Mesendoderm (in vitro differentiated cells): Measurements from ENCODE around the gene PIEZO2.

ENCODE experiments used
- DNase-seq: peaks from one replicate; pipeline ENCODE4 v3.0.0; 2013
- H2AK5ac ChIP-seq: 2 replicates; pipeline ENCODE4 v1.6.1; 2013; ENCODE audit warnings: low read length, inconsistent platforms
- H2BK120ac ChIP-seq: 2 replicates; pipeline ENCODE4 v1.6.1; 2013; ENCODE audit warnings: low read depth, mild to moderate bottlenecking, low read length, moderate library complexity, mixed read lengths
- H2BK15ac ChIP-seq: replicated peaks from 2 replicates; pipeline ENCODE4 v1.6.1; 2013; ENCODE audit warnings: low read depth, mild to moderate bottlenecking, moderate library complexity
- H2BK5ac ChIP-seq: 2 replicates; pipeline ENCODE4 v1.6.1; 2013; ENCODE audit warnings: low read length, inconsistent platforms
- H3K18ac ChIP-seq: 2 replicates; pipeline ENCODE4 v1.6.1; 2013; ENCODE audit warnings: mild to moderate bottlenecking, low read length, mixed read lengths
- H3K23ac ChIP-seq: one replicate; pipeline ENCODE4 v1.6.1; 2013; ENCODE audit warnings: low read length
- H3K27ac ChIP-seq: 2 replicates; pipeline ENCODE4 v1.5.1; 2013; ENCODE audit warnings: low read depth, mild to moderate bottlenecking, inconsistent platforms, low read length, moderate library complexity
- H3K27me3 ChIP-seq: 2 replicates; pipeline ENCODE4 v1.6.1; 2013; ENCODE audit warnings: low read length, control low read depth, mild to moderate bottlenecking, inconsistent platforms; ENCODE audit not compliant: insufficient read depth, poor library complexity
- H3K36me3 ChIP-seq: 2 replicates; pipeline ENCODE4 v1.6.1; 2013; ENCODE audit warnings: low read length, inconsistent platforms; ENCODE audit not compliant: control insufficient read depth, insufficient read depth
- H3K4ac ChIP-seq: one replicate; pipeline ENCODE4 v1.6.1; 2013; ENCODE audit warnings: low read depth, mild to moderate bottlenecking, low read length, moderate library complexity
- H3K4me1 ChIP-seq: 2 replicates; pipeline ENCODE4 v1.6.1; 2013; ENCODE audit warnings: low read depth, low read length, inconsistent platforms; ENCODE audit not compliant: control insufficient read depth
- H3K4me2 ChIP-seq: 2 replicates; pipeline ENCODE4 v1.6.1; 2013; ENCODE audit warnings: low read length
- H3K4me3 ChIP-seq: 2 replicates; pipeline ENCODE4 v1.5.1; 2013; ENCODE audit warnings: mild to moderate bottlenecking, low read length
- H3K56ac ChIP-seq: one replicate; pipeline ENCODE4 v1.6.1; 2013; ENCODE audit warnings: low read length
- H3K79me1 ChIP-seq: 2 replicates; pipeline ENCODE4 v1.6.1; 2013; ENCODE audit warnings: low read length, inconsistent platforms
- H3K79me2 ChIP-seq: 2 replicates; pipeline ENCODE4 v1.6.1; 2013; ENCODE audit warnings: mild to moderate bottlenecking, low read length; ENCODE audit not compliant: control insufficient read depth, insufficient read depth
- H3K9ac ChIP-seq: 2 replicates; pipeline ENCODE4 v1.6.1; 2013; ENCODE audit warnings: low read length, inconsistent platforms
- H4K5ac ChIP-seq: one replicate; pipeline ENCODE4 v1.6.1; 2013; ENCODE audit warnings: low read length
- H4K8ac ChIP-seq: one replicate; pipeline ENCODE4 v1.6.1; 2013; ENCODE audit warnings: low read depth, mild to moderate bottlenecking, control low read depth, low read length, moderate library complexity
- WGBS: extraction: QIAGEN DNeasy Blood & Tissue Kit; methylation state at CpG from one replicate; pipeline ENCODE4 v1.1.7; 2013; ENCODE audit warnings: low lambda C conversion rate, missing lambda C conversion rate; ENCODE audit not compliant: insufficient coverage; ENCODE audit errors: extremely low coverage; 5-methylcytosine and 5-hydroxymethylcytosine counted together

Gene PIEZO2

GRCh38 chr18:10878703-10879102 is 270.7 kb downstream of the PIEZO2 start:
- Histone ChIP-seq H3K36me3 (no peaks in the 10 kb centered on the region), H3K4ac (no peak overlapping the region), H2BK120ac (no peak overlapping the region), H3K56ac (no peak overlapping the region), H3K4me3 (no peak overlapping the region), H3K27ac (no peak overlapping the region), H4K8ac (no peak overlapping the region), H3K79me1 (no peaks in the 10 kb centered on the region), H3K23ac (no peak overlapping the region), H3K18ac (no peak overlapping the region), H2AK5ac (no peak overlapping the region), H3K27me3 (no peaks in the 10 kb centered on the region), H3K4me1 (peaks cover 2% of the 10 kb centered on the region), H2BK5ac (no peak overlapping the region), H3K79me2 (no peaks in the 10 kb centered on the region), H2BK15ac (no peak overlapping the region), H4K5ac (no peak overlapping the region), H3K4me2 (no peak overlapping the region), H3K9ac (no peak overlapping the region)
- no CpG with 5 or more reads among the region's 1 CpG for WGBS
- DNase-seq, result no peak

GRCh38 chr18:10877987-10878386 is 271.4 kb downstream of the PIEZO2 start:
- H2AK5ac ChIP-seq, result no peak overlapping the region
- H3K36me3 ChIP-seq, result no peaks in the 10 kb centered on the region
- H3K27me3 ChIP-seq, result no peaks in the 10 kb centered on the region
- H3K56ac ChIP-seq, result no peak overlapping the region
- H3K79me1 ChIP-seq, result no peaks in the 10 kb centered on the region
- no peaks in the 10 kb centered on the region for H3K79me2 ChIP-seq
- no peak for DNase-seq
- no peak overlapping the region for H4K5ac ChIP-seq
- H3K23ac ChIP-seq, result no peak overlapping the region
- H3K4ac ChIP-seq, result no peak overlapping the region
- no peak overlapping the region for H3K4me2 ChIP-seq
- no peak overlapping the region for H2BK5ac ChIP-seq
- WGBS, result no CpG with 5 or more reads among the region's 3 CpGs
- no peak overlapping the region for H4K8ac ChIP-seq
- H3K27ac ChIP-seq, result no peak overlapping the region
- no peak overlapping the region for H3K18ac ChIP-seq
- no peak overlapping the region for H3K4me3 ChIP-seq
- no peak overlapping the region for H3K9ac ChIP-seq
- H3K4me1 ChIP-seq, result peaks cover 2% of the 10 kb centered on the region
- no peak overlapping the region for H2BK120ac ChIP-seq
- H2BK15ac ChIP-seq, result no peak overlapping the region

- Histone ChIP-seq H4K8ac (no peak overlapping the region), H3K27me3 (no peaks in the 10 kb centered on the region), H3K36me3 (no peaks in the 10 kb centered on the region), H3K4me1 (peaks cover 2% of the 10 kb centered on the region), H3K4ac (no peak overlapping the region), H3K4me3 (no peak overlapping the region), H3K4me2 (no peak overlapping the region), H4K5ac (no peak overlapping the region), H2BK5ac (no peak overlapping the region), H2BK15ac (no peak overlapping the region), H3K79me2 (no peaks in the 10 kb centered on the region), H2BK120ac (no peak overlapping the region), H3K56ac (no peak overlapping the region), H3K27ac (no peak overlapping the region), H2AK5ac (no peak overlapping the region), H3K18ac (no peak overlapping the region), H3K79me1 (no peaks in the 10 kb centered on the region), H3K9ac (no peak overlapping the region), H3K23ac (no peak overlapping the region)
- DNase-seq, result no peak
- no CpG with 5 or more reads among the region's 2 CpGs for WGBS
Observed at GRCh38 chr18:10875811-10876210, 273.6 kb downstream of the PIEZO2 start.

- Histone ChIP-seq H3K4me3 (no peak overlapping the region), H3K79me2 (no peaks in the 10 kb centered on the region), H3K27ac (no peak overlapping the region), H4K5ac (no peak overlapping the region), H3K56ac (no peak overlapping the region), H3K27me3 (no peaks in the 10 kb centered on the region), H3K36me3 (no peaks in the 10 kb centered on the region), H2BK5ac (no peak overlapping the region), H3K4ac (no peak overlapping the region), H2BK15ac (no peak overlapping the region), H3K4me1 (peaks cover 2% of the 10 kb centered on the region), H2AK5ac (no peak overlapping the region), H3K9ac (no peak overlapping the region), H2BK120ac (no peak overlapping the region), H3K23ac (no peak overlapping the region), H3K79me1 (no peaks in the 10 kb centered on the region), H3K4me2 (no peak overlapping the region), H3K18ac (no peak overlapping the region), H4K8ac (no peak overlapping the region)
- no peak for DNase-seq
- WGBS, result no CpG with 5 or more reads among the region's 5 CpGs
Observed at GRCh38 chr18:10872304-10872703, 277.1 kb downstream of the PIEZO2 start.

- no peak overlapping the region for H3K23ac ChIP-seq
- H4K8ac ChIP-seq, result no peak overlapping the region
- H3K4me1 ChIP-seq, result no peaks in the 10 kb centered on the region
- no peak overlapping the region for H3K18ac ChIP-seq
- H2BK5ac ChIP-seq, result no peak overlapping the region
- H3K79me1 ChIP-seq, result no peaks in the 10 kb centered on the region
- H4K5ac ChIP-seq, result no peak overlapping the region
- H2BK15ac ChIP-seq, result no peak overlapping the region
- DNase-seq, result no peak
- H3K9ac ChIP-seq, result no peak overlapping the region
- no peak overlapping the region for H3K4me2 ChIP-seq
- H2BK120ac ChIP-seq, result no peak overlapping the region
- H2AK5ac ChIP-seq, result no peak overlapping the region
- H3K27ac ChIP-seq, result no peak overlapping the region
- no peaks in the 10 kb centered on the region for H3K79me2 ChIP-seq
- WGBS, result no CpG with 5 or more reads among the region's 5 CpGs
- H3K4me3 ChIP-seq, result no peak overlapping the region
- no peak overlapping the region for H3K56ac ChIP-seq
- no peaks in the 10 kb centered on the region for H3K27me3 ChIP-seq
- no peak overlapping the region for H3K4ac ChIP-seq
- H3K36me3 ChIP-seq, result no peaks in the 10 kb centered on the region
Observed at GRCh38 chr18:10864722-10865121, 284.6 kb downstream of the PIEZO2 start.

- Histone ChIP-seq H3K56ac (no peak overlapping the region), H3K36me3 (no peaks in the 10 kb centered on the region), H3K79me2 (no peaks in the 10 kb centered on the region), H3K4me2 (no peak overlapping the region), H2BK5ac (no peak overlapping the region), H4K5ac (no peak overlapping the region), H3K18ac (no peak overlapping the region), H3K4me3 (no peak overlapping the region), H4K8ac (no peak overlapping the region), H3K4me1 (no peaks in the 10 kb centered on the region), H2BK15ac (no peak overlapping the region), H2BK120ac (no peak overlapping the region), H2AK5ac (no peak overlapping the region), H3K9ac (no peak overlapping the region), H3K27me3 (no peaks in the 10 kb centered on the region), H3K27ac (no peak overlapping the region), H3K79me1 (no peaks in the 10 kb centered on the region), H3K4ac (no peak overlapping the region), H3K23ac (no peak overlapping the region)
- DNase-seq, result no peak
- no CpG with 5 or more reads among the region's 2 CpGs for WGBS
Observed at GRCh38 chr18:10863026-10863425, 286.3 kb downstream of the PIEZO2 start.
